EL (cell line): ENCODE results near the gene ZNF75A.

Source experiments
- DNase-seq: peaks from one replicate; pipeline ENCODE4 v3.0.0-alpha.2; 2016

The ZNF75A gene

GRCh38 chr16:3289998-3290673 lies 15.2 kb upstream of the ZNF75A start:
- no peak for DNase-seq

GRCh38 chr16:3292604-3293003 lies 12.7 kb upstream of the ZNF75A start:
- DNase-seq, result peak; percentile 45

GRCh38 chr16:3295209-3295608 lies 10.1 kb upstream of the ZNF75A start:
- no peak for DNase-seq

GRCh38 chr16:3295783-3296182 lies 9.5 kb upstream of the ZNF75A start:
- DNase-seq, result no peak

GRCh38 chr16:3304370-3304769 lies 927 bp upstream of the ZNF75A start:
- DNase-seq, result peak; percentile 5

GRCh38 chr16:3306078-3306477 lies 781 bp downstream of the ZNF75A start:
- no peak for DNase-seq

GRCh38 chr16:3311496-3311895 lies 6.2 kb downstream of the ZNF75A start:
- no peak for DNase-seq

- peak; percentile 8 for DNase-seq
Measured at GRCh38 chr16:3317315-3317999, 12.2 kb downstream of the ZNF75A start.

- no peak for DNase-seq
Measured at GRCh38 chr16:3321816-3322215, 16.5 kb downstream of the ZNF75A start.

- DNase-seq, result no peak
Measured at GRCh38 chr16:3327514-3327913, 22.2 kb downstream of the ZNF75A start.

GRCh38 chr16:3328104-3328503 lies 22.8 kb downstream of the ZNF75A start:
- no peak for DNase-seq

GRCh38 chr16:3328643-3329042 lies 23.3 kb downstream of the ZNF75A start:
- DNase-seq, result no peak

- no peak for DNase-seq
Measured at GRCh38 chr16:3346041-3346440, 40.7 kb downstream of the ZNF75A start.

- no peak for DNase-seq
Measured at GRCh38 chr16:3347586-3347985, 42.3 kb downstream of the ZNF75A start.

- no peak for DNase-seq
Measured at GRCh38 chr16:3348547-3349167, 43.4 kb downstream of the ZNF75A start.

GRCh38 chr16:3349175-3349574 lies 43.9 kb downstream of the ZNF75A start:
- DNase-seq, result no peak

- DNase-seq, result no peak
Measured at GRCh38 chr16:3355589-3355988, 50.3 kb downstream of the ZNF75A start, which contains the start of gene OR2C1. Gene OR2C1, plus strand, starts transcription at chr16:3355889. Its CDS starts 52 bp downstream, at chr16:3355941.

- no peak for DNase-seq
Measured at GRCh38 chr16:3356118-3356517, 50.8 kb downstream of the ZNF75A start.

- peak; percentile 25 for DNase-seq
Measured at GRCh38 chr16:3358871-3359270, 53.6 kb downstream of the ZNF75A start.

- no peak for DNase-seq
Measured at GRCh38 chr16:3362931-3363330, 57.6 kb downstream of the ZNF75A start.

- no peak for DNase-seq
Measured at GRCh38 chr16:3363793-3364192, 58.5 kb downstream of the ZNF75A start.

GRCh38 chr16:3364774-3365427 lies 59.6 kb downstream of the ZNF75A start:
- DNase-seq, result peak; percentile 97
